ENCODE measurements around the gene EMSY. TPM values are rescaled to one million over a fixed set of nuclear protein-coding genes. Genes with fewer than 3 reads are reported as not detected.

Gene EMSY
- total and polyA plus RNA-seq, 2 donors (not counting 3 experiments of a cell fraction or from before 2014, with no cell fraction given), result 18.3 to 25.7 TPM

- peaks cover 28% of the 10 kb centered on the region for H3K4me1 ChIP-seq (ENCODE audit: control insufficient read depth, extremely low read depth, insufficient read depth, low read length)
- intact Hi-C loops (cut with micrococcal nuclease), result no loop called here
- no TSS peak for BruUV-seq (replicated peaks)
- H3K36me3 ChIP-seq (ENCODE audit: control insufficient read depth in 2 of 2, extremely low read depth in 1 of 2, insufficient read depth in 2 of 2, low read length in 2 of 2), result no peaks in the 10 kb centered on the region
- no peaks in the 10 kb centered on the region for H4K20me1 ChIP-seq (replicated peaks; ENCODE audit: control insufficient read depth, extremely low read depth, insufficient read depth, low read length)
- no peak overlapping the region for H3K9ac ChIP-seq (replicated peaks; ENCODE audit: extremely low read depth, insufficient read depth, low read length)
- H3K9me3 ChIP-seq (replicated peaks; ENCODE audit: control insufficient read depth, insufficient read depth, low read length), result no peaks in the 10 kb centered on the region
- no peaks in the 10 kb centered on the region for H3K27me3 ChIP-seq (ENCODE audit: control insufficient read depth in 2 of 2, insufficient read depth in 2 of 2, low read length in 2 of 2)
- no peak overlapping the region for H3K27ac ChIP-seq (ENCODE audit: insufficient read depth, low read depth, low read length)
- TF ChIP-seq POLR2A (IDR thresholded peaks at IDR 0.05; ENCODE audit: low read depth, low read length) (no peak), POLR2AphosphoS5 (IDR thresholded peaks at IDR 0.05; ENCODE audit: insufficient read depth, low read depth, low read length) (no peak), EZH2 (IDR thresholded peaks at IDR 0.05; ENCODE audit: borderline replicate concordance, low read depth, low read length, severe bottlenecking) (no peak), FOS (IDR thresholded peaks at IDR 0.05; ENCODE audit: borderline replicate concordance, insufficient read depth, low read length) (no peak), GATA2 (IDR thresholded peaks at IDR 0.05; ENCODE audit: insufficient read depth, insufficient read length, low read depth, low read length) (no peak), MAX (IDR thresholded peaks at IDR 0.05; ENCODE audit: insufficient read depth, insufficient read length) (no peak), CTCF (IDR thresholded peaks at IDR 0.05; ENCODE audit: extremely low read depth in 1 of 2, insufficient read depth in 1 of 2, low read depth in 1 of 2, low read length in 2 of 2) (no peak), MYC (IDR thresholded peaks at IDR 0.05; ENCODE audit: low read depth, low read length) (no peak), JUN (IDR thresholded peaks at IDR 0.05; ENCODE audit: borderline replicate concordance, insufficient read depth, insufficient read length, low read depth) (no peak)
- no peak overlapping the region for H3K4me2 ChIP-seq (ENCODE audit: insufficient read depth, low read length)
- no peak overlapping the region for H3K4me3 ChIP-seq (replicated peaks in 1 of 3; ENCODE audit: insufficient read depth in 1 of 3, low read depth in 1 of 3, low read length in 3 of 3)
- ChIA-PET POLR2A (no interaction called here), CTCF (no interaction called here)
- no peaks in the 10 kb centered on the region for H3K79me2 ChIP-seq (ENCODE audit: control insufficient read depth, insufficient read depth, low read length)
- dilution Hi-C loops (cut with MboI; ENCODE audit: extremely low pct_ligation_motif_present, low sequenced_read_pairs), result no loop called here
- DNase-seq (ENCODE audit: low read depth, low spot score) (no peak), FAIRE-seq (no peak)
- no peak overlapping the region for H2AFZ ChIP-seq (ENCODE audit: low read depth, low read length)
- no peaks in the 10 kb centered on the region for H3K9me1 ChIP-seq (replicated peaks; ENCODE audit: control insufficient read depth, extremely low read depth, insufficient read depth, low read length)
Measured at GRCh38 chr11:76558891-76559290, 114.1 kb downstream of the EMSY start.

All from endothelial cell of umbilical vein (primary cell).